Astrocyte (in vitro differentiated cells and primary cell): ENCODE measurements around the gene IZUMO2.

Experiments used
- EZH2 ChIP-seq: IDR thresholded peaks from 2 replicates; pipeline ENCODE4 v1.6.1; 2012; ENCODE audit warnings: mild to moderate bottlenecking, low read length, inconsistent platforms; ENCODE audit not compliant: insufficient read depth
- TF ChIP-seq, protein P1 (sequence below): IDR thresholded peaks from 2 replicates; pipeline ENCODE4 v1.5.1; 2011; ENCODE audit warnings: low read depth, mild to moderate bottlenecking, inconsistent platforms, low read length, moderate library complexity; ENCODE audit not compliant: insufficient read depth

DNA sequence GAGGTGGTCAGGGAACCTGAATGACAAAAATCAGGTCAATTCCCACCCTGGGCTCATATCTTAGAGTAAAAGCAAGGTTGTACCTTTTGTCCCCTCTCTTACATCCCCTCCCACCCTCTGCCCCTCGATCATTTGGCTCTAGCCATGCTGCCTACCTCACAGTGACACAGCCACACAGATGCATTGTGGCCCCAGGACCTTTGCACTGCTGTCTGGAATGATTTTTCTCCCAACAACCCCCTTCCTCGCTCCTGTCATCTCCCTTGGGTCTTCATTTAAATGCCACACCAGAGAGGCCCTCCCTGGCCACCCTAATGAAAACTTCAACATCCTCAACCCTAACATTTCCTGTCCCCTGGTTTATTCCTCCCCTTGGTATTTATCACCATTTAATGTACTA is 44.6 kb upstream of the IZUMO2 start:
- TF ChIP-seq, protein P1, sequence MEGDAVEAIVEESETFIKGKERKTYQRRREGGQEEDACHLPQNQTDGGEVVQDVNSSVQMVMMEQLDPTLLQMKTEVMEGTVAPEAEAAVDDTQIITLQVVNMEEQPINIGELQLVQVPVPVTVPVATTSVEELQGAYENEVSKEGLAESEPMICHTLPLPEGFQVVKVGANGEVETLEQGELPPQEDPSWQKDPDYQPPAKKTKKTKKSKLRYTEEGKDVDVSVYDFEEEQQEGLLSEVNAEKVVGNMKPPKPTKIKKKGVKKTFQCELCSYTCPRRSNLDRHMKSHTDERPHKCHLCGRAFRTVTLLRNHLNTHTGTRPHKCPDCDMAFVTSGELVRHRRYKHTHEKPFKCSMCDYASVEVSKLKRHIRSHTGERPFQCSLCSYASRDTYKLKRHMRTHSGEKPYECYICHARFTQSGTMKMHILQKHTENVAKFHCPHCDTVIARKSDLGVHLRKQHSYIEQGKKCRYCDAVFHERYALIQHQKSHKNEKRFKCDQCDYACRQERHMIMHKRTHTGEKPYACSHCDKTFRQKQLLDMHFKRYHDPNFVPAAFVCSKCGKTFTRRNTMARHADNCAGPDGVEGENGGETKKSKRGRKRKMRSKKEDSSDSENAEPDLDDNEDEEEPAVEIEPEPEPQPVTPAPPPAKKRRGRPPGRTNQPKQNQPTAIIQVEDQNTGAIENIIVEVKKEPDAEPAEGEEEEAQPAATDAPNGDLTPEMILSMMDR, result no peak
- no peak for TF ChIP-seq EZH2
